ENCODE data around the gene DOK7.

Gene DOK7

GRCh38 chr4:3427134-3427476 is 36.0 kb upstream of the DOK7 start:
- DNase-seq (ENCODE audit: insufficient read length, low spot score) (no peak), FAIRE-seq (no peak)

GRCh38 chr4:3427706-3428446 is 35.2 kb upstream of the DOK7 start:
- FAIRE-seq (no peak), DNase-seq (ENCODE audit: insufficient read length, low spot score) (no peak)

DNA sequence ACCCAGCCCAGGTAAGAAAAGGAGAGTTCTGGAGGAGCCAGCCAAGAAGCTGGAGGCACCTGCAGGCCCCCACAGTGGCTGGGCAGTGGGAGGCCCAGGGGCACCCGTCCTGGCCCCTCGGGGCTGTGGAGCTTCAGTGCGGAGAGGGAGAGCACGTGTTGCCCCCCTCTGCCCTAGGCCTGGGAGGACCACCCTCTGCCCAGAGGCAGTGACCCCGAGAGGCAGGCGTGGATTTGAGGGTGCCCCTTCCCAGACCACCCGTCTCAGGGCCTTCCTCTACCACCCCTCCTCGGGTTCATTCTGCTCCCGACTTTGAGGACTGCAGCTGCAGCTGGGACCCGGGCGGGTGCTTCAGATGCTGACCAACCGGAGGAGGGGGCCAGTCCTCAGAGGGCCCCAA is 33.5 kb upstream of the DOK7 start:
- DNase-seq (ENCODE audit: insufficient read length, low spot score): no peak

DNA sequence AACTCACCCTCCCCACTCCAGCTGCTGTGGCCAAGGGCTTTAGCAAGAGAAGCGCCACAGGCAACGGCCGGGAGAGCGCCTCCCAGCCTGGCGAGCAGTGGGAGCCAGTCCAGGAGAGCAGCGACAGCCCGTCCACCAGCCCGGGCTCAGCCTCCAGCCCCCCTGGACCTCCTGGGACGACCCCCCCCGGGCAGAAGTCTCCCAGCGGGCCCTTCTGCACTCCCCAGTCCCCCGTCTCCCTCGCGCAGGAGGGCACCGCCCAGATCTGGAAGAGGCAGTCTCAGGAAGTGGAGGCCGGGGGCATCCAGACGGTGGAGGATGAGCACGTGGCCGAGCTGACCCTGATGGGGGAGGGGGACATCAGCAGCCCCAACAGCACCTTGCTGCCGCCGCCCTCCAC is 32.6 kb upstream of the DOK7 start:
- DNase-seq (ENCODE audit: insufficient read length, low spot score) (no peak), FAIRE-seq (no peak)

More for the DNA sequence above, 33.5 kb upstream of the DOK7 start:
- FAIRE-seq: no peak

- FAIRE-seq: no peak
- DNase-seq (ENCODE audit: insufficient read length, low spot score): no peak
These were observed 31.6 kb upstream of the DOK7 start for GRCh38 chr4:3431446-3431993.

GRCh38 chr4:3432381-3432790 is 30.7 kb upstream of the DOK7 start:
- FAIRE-seq (no peak), DNase-seq (ENCODE audit: insufficient read length, low spot score) (no peak)

- FAIRE-seq (no peak), DNase-seq (ENCODE audit: insufficient read length, low spot score) (no peak)
These were observed 29.8 kb upstream of the DOK7 start for GRCh38 chr4:3433138-3433869.

GRCh38 chr4:3434881-3435685 is 28.0 kb upstream of the DOK7 start:
- FAIRE-seq: no peak
- DNase-seq (ENCODE audit: insufficient read length, low spot score): no peak

- FAIRE-seq: no peak
- DNase-seq (ENCODE audit: insufficient read length, low spot score): no peak
These were observed 27.5 kb upstream of the DOK7 start for GRCh38 chr4:3435686-3435956.

DNA sequence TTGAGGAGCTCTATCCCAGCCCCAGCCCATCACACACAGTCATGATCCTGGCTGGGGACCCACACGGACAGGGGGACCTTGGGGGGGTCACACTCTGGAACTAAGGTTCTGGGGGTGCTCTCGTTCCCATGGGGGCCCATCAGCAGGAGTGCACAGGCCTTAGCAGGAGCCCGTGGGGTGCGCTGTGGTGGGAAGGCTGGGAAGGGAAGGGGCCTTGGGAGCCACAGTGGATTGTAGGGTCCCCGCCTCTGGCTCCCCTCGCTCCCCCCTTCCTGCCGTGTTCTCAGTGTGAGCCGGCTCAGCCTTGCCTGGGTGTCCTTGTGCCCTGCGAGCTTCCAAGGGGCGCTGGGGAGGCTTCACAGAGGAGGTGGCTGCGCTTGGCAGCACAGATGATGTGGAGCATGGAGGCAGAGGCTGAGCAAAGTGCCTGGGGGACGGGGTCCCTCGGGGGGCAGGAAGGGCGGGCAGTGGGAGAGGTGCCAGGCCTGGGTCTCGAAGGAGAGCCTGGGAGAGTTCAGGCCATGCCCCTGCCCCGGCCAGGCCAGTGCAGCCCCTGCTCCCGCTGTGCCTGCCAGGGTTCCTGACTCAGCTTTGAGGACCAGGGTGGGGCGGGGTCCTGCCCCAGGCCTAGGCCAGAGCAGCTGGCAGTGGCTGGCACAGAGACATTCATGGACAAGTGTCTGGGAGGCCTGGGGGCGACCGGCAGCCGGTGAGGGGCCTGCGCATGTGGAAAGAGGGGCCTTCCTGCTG is 26.9 kb upstream of the DOK7 start:
- no peak for FAIRE-seq
- DNase-seq (ENCODE audit: insufficient read length, low spot score): no peak

GRCh38 chr4:3436798-3437581 is 26.1 kb upstream of the DOK7 start:
- no peak for FAIRE-seq
- DNase-seq (ENCODE audit: insufficient read length, low spot score): no peak

GRCh38 chr4:3437582-3437936 is 25.5 kb upstream of the DOK7 start:
- no peak for FAIRE-seq
- DNase-seq (ENCODE audit: insufficient read length, low spot score): no peak

- FAIRE-seq (no peak), DNase-seq (ENCODE audit: insufficient read length, low spot score) (no peak)
These were observed 24.9 kb upstream of the DOK7 start for GRCh38 chr4:3437998-3438846.

DNA sequence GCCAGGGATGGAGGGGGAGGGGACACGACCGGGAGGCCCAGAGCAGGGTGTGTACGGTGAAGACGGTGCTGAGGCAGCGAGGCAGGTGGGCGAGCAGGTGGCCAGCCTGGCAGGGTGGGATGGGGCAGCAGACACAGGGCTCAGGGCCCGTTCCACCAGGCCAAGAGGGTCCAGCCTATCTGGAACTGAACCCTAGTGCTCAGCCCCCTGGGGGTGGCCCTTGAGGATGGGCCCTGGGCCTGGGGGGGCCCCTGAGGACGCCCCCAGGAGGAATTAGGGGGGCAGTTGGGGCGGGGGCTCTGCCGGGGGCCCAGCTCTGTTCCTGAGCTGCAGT is 24.3 kb upstream of the DOK7 start:
- no peak for FAIRE-seq
- no peak for DNase-seq (ENCODE audit: insufficient read length, low spot score)

DNA sequence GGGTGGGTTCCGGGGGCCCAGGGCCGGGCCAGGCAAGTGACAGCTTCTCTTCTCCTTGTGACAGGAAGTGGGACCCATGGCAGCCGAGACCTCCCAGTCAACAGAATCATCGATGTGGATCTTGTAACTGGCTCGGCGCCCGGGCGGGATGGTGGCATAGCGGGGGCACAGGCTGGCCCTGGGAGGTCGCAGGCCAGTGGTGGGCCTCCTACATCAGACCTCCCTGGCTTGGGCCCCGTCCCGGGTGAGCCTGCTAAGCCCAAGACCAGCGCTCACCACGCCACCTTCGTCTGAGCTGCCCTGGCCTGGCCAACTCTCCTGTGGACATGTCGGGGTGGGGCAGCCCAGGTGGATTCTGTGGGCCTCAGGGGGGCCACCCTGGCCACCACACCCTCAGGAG is 23.7 kb upstream of the DOK7 start:
- FAIRE-seq (no peak), DNase-seq (ENCODE audit: insufficient read length, low spot score) (no peak)

DNA sequence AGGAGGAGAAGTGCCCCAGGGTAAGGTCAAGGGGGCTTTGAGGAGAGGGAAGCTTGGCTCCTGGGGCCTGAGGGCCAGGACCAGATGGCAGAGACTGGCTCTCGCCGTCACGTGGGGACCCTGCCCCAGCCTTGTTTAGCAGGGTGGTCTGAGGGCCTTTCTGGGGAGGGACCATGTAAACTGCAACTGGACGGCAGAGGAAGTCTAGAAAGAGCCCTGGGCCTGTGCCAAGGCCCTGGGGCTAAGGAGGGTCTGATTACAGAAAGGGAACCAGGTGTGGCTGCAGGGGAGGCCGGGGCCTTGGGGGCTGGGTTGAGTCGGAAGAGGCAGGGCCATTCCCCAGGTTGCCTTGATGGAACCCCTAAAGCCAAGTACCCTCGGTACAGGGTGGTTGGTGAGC is 23.1 kb upstream of the DOK7 start:
- no peak for DNase-seq (ENCODE audit: insufficient read length, low spot score)

GRCh38 chr4:3440979-3441500 is 22.1 kb upstream of the DOK7 start:
- no peak for FAIRE-seq
- DNase-seq (ENCODE audit: insufficient read length, low spot score): no peak

More for the DNA sequence above, 23.1 kb upstream of the DOK7 start:
- no peak for FAIRE-seq

DNA sequence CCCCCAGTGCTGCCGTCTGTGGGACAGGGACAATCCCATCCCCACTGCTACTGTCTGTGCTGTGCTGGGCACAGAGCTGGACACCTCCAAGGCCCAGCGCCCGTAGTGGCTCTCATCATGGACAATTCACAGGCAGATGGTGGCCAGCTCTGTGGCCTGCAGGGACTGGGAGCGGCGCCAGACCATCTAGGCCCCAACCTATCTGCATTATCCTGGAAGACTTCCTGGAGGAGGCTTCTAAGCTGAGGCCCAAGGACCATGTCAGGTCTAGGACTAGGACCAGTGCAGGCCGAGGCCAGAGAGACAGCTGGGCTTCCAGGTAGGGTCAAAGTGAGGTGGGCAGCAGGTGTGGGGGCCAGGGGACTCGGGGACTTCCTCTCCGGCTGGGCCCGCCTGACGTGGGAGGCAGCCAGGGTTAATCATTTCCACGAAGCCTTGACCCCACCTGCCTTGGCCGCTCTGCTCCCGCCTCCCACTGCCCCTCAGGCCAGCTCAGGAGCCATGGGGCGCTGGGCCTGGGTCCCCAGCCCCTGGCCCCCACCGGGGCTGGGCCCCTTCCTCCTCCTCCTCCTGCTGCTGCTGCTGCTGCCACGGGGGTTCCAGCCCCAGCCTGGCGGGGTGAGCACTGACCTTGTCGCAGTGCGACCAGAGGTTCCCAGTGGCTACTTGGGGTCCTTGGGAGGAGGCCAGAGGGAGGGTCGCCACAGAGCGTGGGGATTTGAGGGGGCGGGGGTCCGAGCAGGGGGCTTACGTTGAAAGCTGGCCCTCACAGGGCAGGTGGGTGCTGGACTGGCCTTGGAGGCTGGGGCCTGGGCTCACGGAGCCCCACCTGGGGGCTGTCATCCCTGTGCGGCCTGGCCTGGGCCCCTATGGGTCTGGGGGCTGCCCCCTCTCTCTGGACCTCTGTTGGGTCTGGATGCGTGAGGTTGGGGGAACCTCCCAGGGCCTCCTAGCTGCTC is 21.3 kb upstream of the DOK7 start, which contains the start of gene HGFAC:
Gene HGFAC (plus strand): TSS at position 468 of the 959 bp plus-strand sequence. CDS start 34 bp downstream, at position 502.
- FAIRE-seq (no peak), DNase-seq (ENCODE audit: insufficient read length, low spot score) (no peak)
